ENCODE data around the gene ERGIC3.

DNA sequence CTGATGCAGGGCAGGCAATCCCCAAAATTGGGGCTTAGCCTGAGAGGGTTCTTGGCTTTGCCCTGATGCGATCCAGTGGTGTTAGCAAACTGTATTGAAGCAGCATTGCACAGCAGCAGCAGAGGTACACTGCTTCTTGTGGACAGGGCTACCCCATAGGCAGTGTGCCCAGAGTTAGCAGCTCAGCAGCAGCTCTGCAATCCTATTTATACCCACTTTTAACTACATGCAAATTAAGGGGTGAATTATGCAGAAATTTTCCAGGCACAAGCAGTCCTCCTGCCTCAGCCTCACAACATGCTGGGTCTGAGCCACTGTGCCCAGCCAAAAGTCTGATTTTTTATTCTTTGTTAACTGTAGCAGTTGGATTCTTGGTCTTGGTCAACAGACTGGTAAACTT lies 16.2 kb upstream of the ERGIC3 start:
- TF ChIP-seq SIN3A (IDR thresholded peaks at IDR 0.05; ENCODE audit: borderline replicate concordance, insufficient read depth, low read depth, low read length) (no peak), POLR2AphosphoS5 (IDR thresholded peaks at IDR 0.05; ENCODE audit: low read depth, low read length) (no peak)
- TF ChIP-seq, protein P1, sequence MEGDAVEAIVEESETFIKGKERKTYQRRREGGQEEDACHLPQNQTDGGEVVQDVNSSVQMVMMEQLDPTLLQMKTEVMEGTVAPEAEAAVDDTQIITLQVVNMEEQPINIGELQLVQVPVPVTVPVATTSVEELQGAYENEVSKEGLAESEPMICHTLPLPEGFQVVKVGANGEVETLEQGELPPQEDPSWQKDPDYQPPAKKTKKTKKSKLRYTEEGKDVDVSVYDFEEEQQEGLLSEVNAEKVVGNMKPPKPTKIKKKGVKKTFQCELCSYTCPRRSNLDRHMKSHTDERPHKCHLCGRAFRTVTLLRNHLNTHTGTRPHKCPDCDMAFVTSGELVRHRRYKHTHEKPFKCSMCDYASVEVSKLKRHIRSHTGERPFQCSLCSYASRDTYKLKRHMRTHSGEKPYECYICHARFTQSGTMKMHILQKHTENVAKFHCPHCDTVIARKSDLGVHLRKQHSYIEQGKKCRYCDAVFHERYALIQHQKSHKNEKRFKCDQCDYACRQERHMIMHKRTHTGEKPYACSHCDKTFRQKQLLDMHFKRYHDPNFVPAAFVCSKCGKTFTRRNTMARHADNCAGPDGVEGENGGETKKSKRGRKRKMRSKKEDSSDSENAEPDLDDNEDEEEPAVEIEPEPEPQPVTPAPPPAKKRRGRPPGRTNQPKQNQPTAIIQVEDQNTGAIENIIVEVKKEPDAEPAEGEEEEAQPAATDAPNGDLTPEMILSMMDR (IDR thresholded peaks at IDR 0.05), result no peak

Data from Panc1 (cell line).